GM23338 (cell line): ENCODE results near the gene TNNI2. TPM values are rescaled to one million over a fixed set of nuclear protein-coding genes. Genes with fewer than 3 reads are reported as not detected.

Experiments used
- ATAC-seq: fragments of 200-7000 bp; cut with Tn5 transposase; 3 replicates; pipeline ENCODE4 v1.9.1; 2020
- DNase-seq: peaks from one replicate; pipeline ENCODE4 v3.0.0-alpha.2; 2015; ENCODE audit warnings: low spot score
- H2AFZ ChIP-seq: fragments of 200-600 bp; sonication (generic); 2 replicates; pipeline ENCODE4 v1.8.0; 2016; ENCODE audit warnings: antibody characterized with exemption, mild to moderate bottlenecking, moderate library complexity
- H3F3A ChIP-seq: fragments of 200-600 bp; sonication (generic); replicated peaks from 2 replicates; pipeline ENCODE4 v1.8.0; 2017; ENCODE audit warnings: antibody characterized with exemption, mixed run types, low read depth
- H3K27ac ChIP-seq: fragments of 200-600 bp; sonication (generic); 2 replicates; pipeline ENCODE4 v1.6.1; 2016; ENCODE audit warnings: low read depth
- H3K27me3 ChIP-seq: fragments of 200-600 bp; sonication (generic); 2 replicates; pipeline ENCODE4 v1.8.0; 2016; ENCODE audit warnings: mild to moderate bottlenecking, mixed run types, moderate library complexity; ENCODE audit not compliant: insufficient read depth
- H3K36me3 ChIP-seq: fragments of 200-600 bp; sonication (generic); 2 replicates; pipeline ENCODE4 v1.8.0; 2016; ENCODE audit warnings: mild to moderate bottlenecking; ENCODE audit not compliant: insufficient read depth
- H3K4me1 ChIP-seq: fragments of 200-600 bp; sonication (generic); 2 replicates; pipeline ENCODE4 v1.8.0; 2016; ENCODE audit warnings: mild to moderate bottlenecking, moderate library complexity; ENCODE audit not compliant: insufficient read depth
- H3K4me2 ChIP-seq: fragments of 200-600 bp; sonication (generic); 2 replicates; pipeline ENCODE4 v1.7.1; 2017; ENCODE audit warnings: mixed run types
- H3K4me3 ChIP-seq: fragments of 200-600 bp; sonication (generic); 2 replicates; pipeline ENCODE4 v1.6.1; 2016; ENCODE audit warnings: mixed run types
- H3K79me2 ChIP-seq: fragments of 200-600 bp; sonication (generic); replicated peaks from 2 replicates; pipeline ENCODE4 v1.8.0; 2017; ENCODE audit warnings: mild to moderate bottlenecking; ENCODE audit not compliant: insufficient read depth
- H3K9me2 ChIP-seq: fragments of 200-600 bp; sonication (generic); 2 replicates; pipeline ENCODE4 v1.8.0; 2017; ENCODE audit not compliant: insufficient read depth
- H4K20me1 ChIP-seq: fragments of 200-600 bp; sonication (generic); replicated peaks from 2 replicates; pipeline ENCODE4 v1.8.0; 2017; ENCODE audit warnings: mild to moderate bottlenecking; ENCODE audit not compliant: insufficient read depth
- H3K27ac Mint-ChIP-seq: 2 replicates; pipeline ENCODE4 v1.8.0; 2020; ENCODE audit warnings: inconsistent platforms, mild to moderate bottlenecking, moderate library complexity, mixed read lengths
- H3K27me3 Mint-ChIP-seq: 3 replicates; pipeline ENCODE4 v1.8.0; 2022; ENCODE audit warnings: low read depth, mild to moderate bottlenecking, moderate library complexity, mixed read lengths, inconsistent platforms; ENCODE audit not compliant: insufficient read depth, poor library complexity
- H3K36me3 Mint-ChIP-seq: 3 replicates; pipeline ENCODE4 v1.8.0; 2021; ENCODE audit warnings: low read depth, mild to moderate bottlenecking, inconsistent platforms, moderate library complexity, mixed read lengths
- H3K4me1 Mint-ChIP-seq: 3 replicates; pipeline ENCODE4 v1.8.0; 2020; ENCODE audit warnings: mild to moderate bottlenecking, inconsistent platforms, mixed read lengths
- H3K4me3 Mint-ChIP-seq: 3 replicates; pipeline ENCODE4 v1.8.0; 2021; ENCODE audit warnings: moderate library complexity, mild to moderate bottlenecking, inconsistent platforms, mixed read lengths
- H3K9me3 Mint-ChIP-seq: 3 replicates; pipeline ENCODE4 v1.8.0; 2020; ENCODE audit warnings: moderate library complexity, mild to moderate bottlenecking, inconsistent platforms, mixed read lengths
- CREB1 ChIP-seq: fragments of 250-450 bp; sonication (Bioruptor Pico); IDR thresholded peaks from 2 replicates; pipeline ENCODE4 v1.5.0; 2020; ENCODE audit warnings: low read depth, mild to moderate bottlenecking, moderate library complexity
- CTCF ChIP-seq, 2 experiments: fragments of 200-600 bp in 1 of 2; sonication (generic) in 1 of 2; conservative IDR thresholded peaks; 2 replicates each; pipeline versions ENCODE4 v1.5.1 to v1.6.1; 2016 to 2017; ENCODE audit warnings: antibody characterized with exemption in 2 of 2, low read depth in 2 of 2, mild to moderate bottlenecking in 2 of 2, moderate library complexity in 1 of 2
- ETS1 ChIP-seq: IDR thresholded peaks from 2 replicates; pipeline ENCODE4 v1.6.1; 2016; ENCODE audit warnings: antibody characterized with exemption
- EZH2 ChIP-seq: fragments of 200-600 bp; sonication (generic); IDR thresholded peaks from one replicate; pipeline ENCODE4 v1.8.0; 2017; ENCODE audit warnings: antibody characterized with exemption, mild to moderate bottlenecking, low read depth; ENCODE audit not compliant: unreplicated experiment
- EZH2phosphoT487 ChIP-seq: fragments of 200-600 bp; sonication (generic); IDR thresholded peaks from one replicate; pipeline ENCODE4 v1.8.1; 2018; ENCODE audit warnings: antibody characterized with exemption; ENCODE audit not compliant: unreplicated experiment
- JUNB ChIP-seq: IDR thresholded peaks from one replicate; pipeline ENCODE4 v1.6.1; 2016; ENCODE audit warnings: antibody characterized with exemption; ENCODE audit not compliant: unreplicated experiment
- NANOG ChIP-seq: IDR thresholded peaks from 2 replicates; pipeline ENCODE4 v1.6.1; 2016; ENCODE audit warnings: antibody characterized with exemption, borderline replicate concordance
- POLR2AphosphoS5 ChIP-seq: IDR thresholded peaks from 2 replicates; pipeline ENCODE4 v1.6.1; 2016; ENCODE audit warnings: antibody characterized with exemption, low read depth
- REST ChIP-seq: IDR thresholded peaks from one replicate; pipeline ENCODE4 v1.6.1; 2018; ENCODE audit warnings: antibody characterized with exemption; ENCODE audit not compliant: unreplicated experiment
- STAT1 ChIP-seq: IDR thresholded peaks from one replicate; pipeline ENCODE4 v1.6.1; 2016; ENCODE audit warnings: antibody characterized with exemption; ENCODE audit not compliant: unreplicated experiment
- ZNF331 ChIP-seq: fragments of 250-450 bp; sonication (Bioruptor Pico); IDR thresholded peaks from 2 replicates; pipeline ENCODE4 v1.5.0; 2020; ENCODE audit warnings: low read depth, mild to moderate bottlenecking, moderate library complexity
- polyA plus RNA-seq: library from polyadenylated mRNA; unstranded; fragments of >200 nt; fragmentation: Nextera tagmentation; extraction: Ambion mirVana; gene quantifications from 2 replicates; pipeline ENCODE4 v1.2.1, GENCODE V29; 2016
- total RNA-seq: library from RNA; depleted of rRNA; stranded (reverse); fragments of >200 nt; shearing (Covaris generic); gene quantifications from 2 replicates; pipeline ENCODE4 v1.2.3, GENCODE V29; 2014
- TF ChIP-seq, protein P1 (sequence below): fragments of 250-450 bp; sonication (Bioruptor Pico); IDR thresholded peaks from 2 replicates; pipeline ENCODE4 v1.5.0; 2020; ENCODE audit warnings: mild to moderate bottlenecking, moderate library complexity

TNNI2 gene
- total and polyA plus RNA-seq, 2 experiments from 2014 or later: not detected

DNA sequence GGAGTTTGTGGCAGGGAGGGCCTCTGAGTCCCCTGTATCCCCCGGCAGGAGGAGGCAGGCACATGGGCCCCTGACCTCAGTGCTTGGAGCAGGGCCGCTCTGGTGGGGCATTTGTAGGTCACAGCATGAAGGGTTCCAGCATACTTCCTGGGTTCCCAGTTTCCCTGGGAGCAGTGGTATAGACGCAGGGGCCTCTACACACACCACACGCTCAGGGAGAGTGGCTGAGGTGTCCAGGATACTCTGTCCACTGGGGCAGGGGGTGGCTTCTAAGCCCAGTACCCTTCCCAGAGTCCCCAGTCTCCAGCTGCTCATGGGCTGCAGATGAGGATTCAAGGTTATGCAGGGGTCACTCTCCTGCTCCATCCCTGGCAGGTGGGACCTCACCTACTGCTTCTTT lies 20.2 kb downstream of the TNNI2 start (continued):
- TF ChIP-seq EZH2phosphoT487: no peak
- no peak for TF ChIP-seq STAT1
- TF ChIP-seq ZNF331: no peak
- TF ChIP-seq EZH2: no peak
- TF ChIP-seq CTCF (conservative IDR thresholded peaks at IDR 0.05; ENCODE audit: low read depth in 2 of 2): no peak
- no peak for TF ChIP-seq REST
- TF ChIP-seq ETS1: no peak
- TF ChIP-seq POLR2AphosphoS5: no peak
- TF ChIP-seq CREB1 (CRISPR knock-in tag): no peak
- TF ChIP-seq NANOG: no peak

DNA sequence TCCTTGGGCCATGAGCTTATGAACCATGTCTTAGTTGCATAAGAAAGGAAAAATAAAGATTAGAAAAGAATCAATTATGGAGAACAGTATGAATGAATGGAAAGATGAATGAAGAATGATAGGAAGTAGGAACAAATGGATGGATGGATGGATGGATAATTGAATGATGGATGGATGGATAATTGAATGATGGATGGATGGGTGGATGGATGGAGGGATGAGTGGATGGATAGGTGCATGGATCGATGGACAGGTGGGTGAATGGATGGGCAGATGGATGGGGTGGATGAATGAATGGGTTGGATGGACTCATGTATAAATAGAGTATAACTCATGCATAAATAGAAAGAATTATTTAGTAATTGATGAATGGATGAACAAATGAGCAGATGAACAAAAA lies 21.3 kb downstream of the TNNI2 start:
- ATAC-seq: no peak
- H4K20me1 ChIP-seq: no peaks in the 10 kb centered on the region
- H3K36me3 ChIP-seq: no peaks in the 10 kb centered on the region
- no peak for DNase-seq
- Mint-ChIP-seq H3K27ac (no peak overlapping the region), H3K4me3 (no peak overlapping the region), H3K9me3 (no peaks in the 10 kb centered on the region), H3K36me3 (no peaks in the 10 kb centered on the region), H3K27me3 (peaks cover 3% of the 10 kb centered on the region), H3K4me1 (no peaks in the 10 kb centered on the region)
- H3F3A ChIP-seq: no peaks in the 10 kb centered on the region
- H3K27me3 ChIP-seq: no peaks in the 10 kb centered on the region
- H3K4me2 ChIP-seq: no peak overlapping the region
- no peak overlapping the region for H3K4me3 ChIP-seq
- H2AFZ ChIP-seq: no peak overlapping the region
- no peaks in the 10 kb centered on the region for H3K4me1 ChIP-seq
- H3K9me2 ChIP-seq: no peaks in the 10 kb centered on the region
- no peak overlapping the region for H3K27ac ChIP-seq
- no peaks in the 10 kb centered on the region for H3K79me2 ChIP-seq
- TF ChIP-seq JUNB (no peak), EZH2 (no peak), ZNF331 (no peak), ETS1 (no peak), EZH2phosphoT487 (no peak), STAT1 (no peak), NANOG (no peak)
- TF ChIP-seq, protein P1, sequence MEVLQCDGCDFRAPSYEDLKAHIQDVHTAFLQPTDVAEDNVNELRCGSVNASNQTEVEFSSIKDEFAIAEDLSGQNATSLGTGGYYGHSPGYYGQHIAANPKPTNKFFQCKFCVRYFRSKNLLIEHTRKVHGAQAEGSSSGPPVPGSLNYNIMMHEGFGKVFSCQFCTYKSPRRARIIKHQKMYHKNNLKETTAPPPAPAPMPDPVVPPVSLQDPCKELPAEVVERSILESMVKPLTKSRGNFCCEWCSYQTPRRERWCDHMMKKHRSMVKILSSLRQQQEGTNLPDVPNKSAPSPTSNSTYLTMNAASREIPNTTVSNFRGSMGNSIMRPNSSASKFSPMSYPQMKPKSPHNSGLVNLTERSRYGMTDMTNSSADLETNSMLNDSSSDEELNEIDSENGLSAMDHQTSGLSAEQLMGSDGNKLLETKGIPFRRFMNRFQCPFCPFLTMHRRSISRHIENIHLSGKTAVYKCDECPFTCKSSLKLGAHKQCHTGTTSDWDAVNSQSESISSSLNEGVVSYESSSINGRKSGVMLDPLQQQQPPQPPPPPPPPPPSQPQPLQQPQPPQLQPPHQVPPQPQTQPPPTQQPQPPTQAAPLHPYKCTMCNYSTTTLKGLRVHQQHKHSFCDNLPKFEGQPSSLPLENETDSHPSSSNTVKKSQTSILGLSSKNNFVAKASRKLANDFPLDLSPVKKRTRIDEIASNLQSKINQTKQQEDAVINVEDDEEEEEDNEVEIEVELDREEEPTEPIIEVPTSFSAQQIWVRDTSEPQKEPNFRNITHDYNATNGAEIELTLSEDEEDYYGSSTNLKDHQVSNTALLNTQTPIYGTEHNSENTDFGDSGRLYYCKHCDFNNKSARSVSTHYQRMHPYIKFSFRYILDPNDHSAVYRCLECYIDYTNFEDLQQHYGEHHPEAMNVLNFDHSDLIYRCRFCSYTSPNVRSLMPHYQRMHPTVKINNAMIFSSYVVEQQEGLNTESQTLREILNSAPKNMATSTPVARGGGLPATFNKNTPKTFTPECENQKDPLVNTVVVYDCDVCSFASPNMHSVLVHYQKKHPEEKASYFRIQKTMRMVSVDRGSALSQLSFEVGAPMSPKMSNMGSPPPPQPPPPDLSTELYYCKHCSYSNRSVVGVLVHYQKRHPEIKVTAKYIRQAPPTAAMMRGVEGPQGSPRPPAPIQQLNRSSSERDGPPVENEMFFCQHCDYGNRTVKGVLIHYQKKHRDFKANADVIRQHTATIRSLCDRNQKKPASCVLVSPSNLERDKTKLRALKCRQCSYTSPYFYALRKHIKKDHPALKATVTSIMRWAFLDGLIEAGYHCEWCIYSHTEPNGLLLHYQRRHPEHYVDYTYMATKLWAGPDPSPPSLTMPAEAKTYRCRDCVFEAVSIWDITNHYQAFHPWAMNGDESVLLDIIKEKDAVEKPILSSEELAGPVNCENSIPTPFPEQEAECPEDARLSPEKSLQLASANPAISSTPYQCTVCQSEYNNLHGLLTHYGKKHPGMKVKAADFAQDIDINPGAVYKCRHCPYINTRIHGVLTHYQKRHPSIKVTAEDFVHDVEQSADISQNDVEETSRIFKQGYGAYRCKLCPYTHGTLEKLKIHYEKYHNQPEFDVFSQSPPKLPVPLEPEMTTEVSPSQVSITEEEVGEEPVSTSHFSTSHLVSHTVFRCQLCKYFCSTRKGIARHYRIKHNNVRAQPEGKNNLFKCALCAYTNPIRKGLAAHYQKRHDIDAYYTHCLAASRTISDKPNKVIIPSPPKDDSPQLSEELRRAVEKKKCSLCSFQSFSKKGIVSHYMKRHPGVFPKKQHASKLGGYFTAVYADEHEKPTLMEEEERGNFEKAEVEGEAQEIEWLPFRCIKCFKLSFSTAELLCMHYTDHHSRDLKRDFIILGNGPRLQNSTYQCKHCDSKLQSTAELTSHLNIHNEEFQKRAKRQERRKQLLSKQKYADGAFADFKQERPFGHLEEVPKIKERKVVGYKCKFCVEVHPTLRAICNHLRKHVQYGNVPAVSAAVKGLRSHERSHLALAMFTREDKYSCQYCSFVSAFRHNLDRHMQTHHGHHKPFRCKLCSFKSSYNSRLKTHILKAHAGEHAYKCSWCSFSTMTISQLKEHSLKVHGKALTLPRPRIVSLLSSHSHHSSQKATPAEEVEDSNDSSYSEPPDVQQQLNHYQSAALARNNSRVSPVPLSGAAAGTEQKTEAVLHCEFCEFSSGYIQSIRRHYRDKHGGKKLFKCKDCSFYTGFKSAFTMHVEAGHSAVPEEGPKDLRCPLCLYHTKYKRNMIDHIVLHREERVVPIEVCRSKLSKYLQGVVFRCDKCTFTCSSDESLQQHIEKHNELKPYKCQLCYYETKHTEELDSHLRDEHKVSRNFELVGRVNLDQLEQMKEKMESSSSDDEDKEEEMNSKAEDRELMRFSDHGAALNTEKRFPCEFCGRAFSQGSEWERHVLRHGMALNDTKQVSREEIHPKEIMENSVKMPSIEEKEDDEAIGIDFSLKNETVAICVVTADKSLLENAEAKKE (CRISPR knock-in tag): no peak
